ENCODE data around the gene SUPT3H. TPM values are rescaled to one million over a fixed set of nuclear protein-coding genes. Genes with fewer than 3 reads are reported as not detected.

SUPT3H gene
- total RNA-seq, 1 donor from 2014 or later, result 2.6 TPM

DNA sequence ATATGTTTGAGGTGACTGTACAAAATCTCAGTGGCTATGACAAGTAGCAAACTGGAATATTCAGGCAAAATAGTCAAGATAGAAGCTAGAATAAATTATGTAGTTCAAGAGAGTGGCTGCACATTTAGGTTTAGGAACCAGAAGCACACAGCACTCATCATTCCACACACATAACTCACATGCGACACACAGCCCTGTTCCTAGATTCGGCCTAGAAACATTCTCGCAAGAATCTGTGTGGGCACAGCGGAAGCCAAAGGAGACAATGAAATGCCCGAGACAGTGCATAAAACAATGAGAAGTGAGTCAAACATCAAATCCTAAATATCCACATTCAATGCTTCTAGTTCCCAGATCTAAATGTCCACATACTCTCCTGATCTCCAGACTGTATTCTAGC lies 9.5 kb upstream of the SUPT3H start:
- no peak for TF ChIP-seq CTCF (IDR thresholded peaks at IDR 0.05; ENCODE audit: borderline replicate concordance)
- H3K27ac ChIP-seq (replicated peaks), result no peak overlapping the region
- no peaks in the 10 kb centered on the region for H3K4me1 ChIP-seq
- peaks cover 6% of the 10 kb centered on the region for H3K27me3 ChIP-seq (ENCODE audit: low read depth)
- intact Hi-C loops (cut with micrococcal nuclease), result no loop called here
- no peaks in the 10 kb centered on the region for H3K36me3 ChIP-seq
- H3K9me3 ChIP-seq (replicated peaks), result peaks cover 3% of the 10 kb centered on the region
- no peak overlapping the region for H3K4me3 ChIP-seq
- DNase-seq, result no peak

GRCh38 chr6:45386501-45386900 lies 8.8 kb upstream of the SUPT3H start:
- TF ChIP-seq CTCF (IDR thresholded peaks at IDR 0.05; ENCODE audit: borderline replicate concordance), result no peak
- no peaks in the 10 kb centered on the region for H3K36me3 ChIP-seq
- peaks cover 6% of the 10 kb centered on the region for H3K27me3 ChIP-seq (ENCODE audit: low read depth)
- no peak overlapping the region for H3K27ac ChIP-seq (replicated peaks)
- intact Hi-C loops (cut with micrococcal nuclease), result no loop called here
- no peaks in the 10 kb centered on the region for H3K4me1 ChIP-seq
- no peaks in the 10 kb centered on the region for H3K9me3 ChIP-seq (replicated peaks)
- DNase-seq, result no peak
- H3K4me3 ChIP-seq, result no peak overlapping the region

- TF ChIP-seq CTCF (IDR thresholded peaks at IDR 0.05; ENCODE audit: borderline replicate concordance), result no peak
- H3K4me3 ChIP-seq, result no peak overlapping the region
- intact Hi-C loops (cut with micrococcal nuclease), result no loop called here
- no peaks in the 10 kb centered on the region for H3K36me3 ChIP-seq
- no peak for DNase-seq
- peaks cover 6% of the 10 kb centered on the region for H3K27me3 ChIP-seq (ENCODE audit: low read depth)
- no peaks in the 10 kb centered on the region for H3K9me3 ChIP-seq (replicated peaks)
- peaks cover 14% of the 10 kb centered on the region for H3K4me1 ChIP-seq
- H3K27ac ChIP-seq (replicated peaks), result no peak overlapping the region
Observed at GRCh38 chr6:45382391-45382790, 4.7 kb upstream of the SUPT3H start.

DNA sequence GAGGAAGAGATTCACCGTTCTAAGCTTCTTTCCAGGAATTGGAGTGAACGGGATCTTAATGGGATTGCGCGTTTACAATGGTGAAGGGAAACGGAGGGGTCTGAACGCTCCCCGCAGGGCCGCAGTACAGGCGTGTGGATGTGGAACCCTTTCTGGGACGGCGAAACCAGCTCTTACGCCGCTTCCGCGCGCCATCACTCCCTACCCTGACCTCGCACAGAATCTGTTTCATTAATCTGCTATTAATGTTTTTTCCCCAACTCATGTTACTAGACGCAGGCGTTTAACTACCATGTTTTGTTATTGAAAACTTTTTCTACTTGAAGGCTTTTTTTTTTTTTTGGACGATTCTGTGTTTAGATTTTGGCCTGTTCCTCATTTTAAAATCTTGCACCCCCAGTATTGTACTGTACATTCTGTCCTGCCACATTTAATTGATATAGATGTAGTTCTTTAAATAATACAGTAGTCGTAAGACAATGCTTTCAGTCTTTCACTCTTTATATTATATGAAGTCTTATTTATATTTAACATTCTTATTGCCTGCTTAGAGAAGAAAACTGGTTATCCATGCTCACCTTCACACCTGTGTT lies 696 bp upstream of the SUPT3H start:
- peak overlapping the region; percentile 86 for H3K4me3 ChIP-seq
- TF ChIP-seq CTCF (IDR thresholded peaks at IDR 0.05; ENCODE audit: borderline replicate concordance), result no peak
- no peaks in the 10 kb centered on the region for H3K9me3 ChIP-seq (replicated peaks)
- no peaks in the 10 kb centered on the region for H3K27me3 ChIP-seq (ENCODE audit: low read depth)
- no peaks in the 10 kb centered on the region for H3K36me3 ChIP-seq
- H3K4me1 ChIP-seq, result peaks cover 28% of the 10 kb centered on the region
- intact Hi-C loops (cut with micrococcal nuclease), result no loop called here
- DNase-seq, result peak; percentile 45
- peak overlapping the region; percentile 93 for H3K27ac ChIP-seq (replicated peaks)

- no peaks in the 10 kb centered on the region for H3K9me3 ChIP-seq (replicated peaks)
- H3K36me3 ChIP-seq, result no peaks in the 10 kb centered on the region
- no peak for TF ChIP-seq CTCF (IDR thresholded peaks at IDR 0.05; ENCODE audit: borderline replicate concordance)
- H3K4me3 ChIP-seq, result peak overlapping the region; percentile 86
- DNase-seq, result no peak
- intact Hi-C loops (cut with micrococcal nuclease), result no loop called here
- no peaks in the 10 kb centered on the region for H3K27me3 ChIP-seq (ENCODE audit: low read depth)
- peaks cover 28% of the 10 kb centered on the region for H3K4me1 ChIP-seq
- H3K27ac ChIP-seq (replicated peaks), result peak overlapping the region; percentile 93
Observed at GRCh38 chr6:45377043-45377553, 636 bp downstream of the SUPT3H start.
